Measurements from ENCODE around the gene SLIRP.
"Not testable (repeated sequence)": the region's sequence is repeated elsewhere in the genome, so short reads cannot be mapped to it uniquely, and the experiment has no call there.

SLIRP gene

GRCh38 chr14:77746064-77746702 lies 38.3 kb downstream of the SLIRP start:
- no peak for DNase-seq

GRCh38 chr14:77747425-77747824 lies 39.5 kb downstream of the SLIRP start:
- DNase-seq = not testable (repeated sequence)

- no peak for DNase-seq
These were observed 44.4 kb downstream of the SLIRP start for GRCh38 chr14:77752266-77752665.

- no peak for DNase-seq
These were observed 45.1 kb downstream of the SLIRP start for GRCh38 chr14:77752799-77753516.

- DNase-seq = peak in 1 of 2 experiments; percentile 55
These were observed 52.7 kb downstream of the SLIRP start, which contains the start of gene SNW1 for GRCh38 chr14:77760381-77761204. SNW1 (minus strand) TSS chr14:77761156; CDS start chr14:77761127, 29 bp downstream.

GRCh38 chr14:77761205-77761931 lies 53.5 kb downstream of the SLIRP start:
- DNase-seq = peak in 1 of 2 experiments; percentile 71

- DNase-seq = no peak
These were observed 55.4 kb downstream of the SLIRP start for GRCh38 chr14:77763316-77763715.

- DNase-seq = no peak
These were observed 56.1 kb downstream of the SLIRP start for GRCh38 chr14:77763978-77764377.

Data from cerebellar nuclear complex (tissue), 1 donor.